Kidney capillary endothelial cell (primary cell): ENCODE measurements around the gene HKDC1.
A peak's percentile ranks its signal among the peaks of the same experiment; 100 is the strongest.
"Not testable (repeated sequence)": the region's sequence is repeated elsewhere in the genome, so short reads cannot be mapped to it uniquely, and the experiment has no call there.

ENCODE experiments used
- DNase-seq: peaks from one replicate; pipeline ENCODE4 v3.0.0-alpha.2; 2018; ENCODE audit warnings: low spot score

The HKDC1 gene

GRCh38 chr10:69220041-69220451 is at the start of gene HKDC1:
Gene HKDC1 (plus strand): TSS chr10:69220332. CDS start chr10:69220436, 104 bp downstream.
- DNase-seq = no peak

- DNase-seq = no peak
Measured at GRCh38 chr10:69172241-69172982, 47.7 kb upstream of the HKDC1 start.

- DNase-seq = not testable (repeated sequence)
Measured at GRCh38 chr10:69175326-69175725, 44.8 kb upstream of the HKDC1 start.

GRCh38 chr10:69176823-69177222 is 43.3 kb upstream of the HKDC1 start:
- DNase-seq = no peak

GRCh38 chr10:69179089-69179742 is 40.9 kb upstream of the HKDC1 start:
- DNase-seq = no peak

GRCh38 chr10:69179743-69180524 is 40.2 kb upstream of the HKDC1 start, which contains the start of gene SUPV3L1:
Gene SUPV3L1 (plus strand): TSS chr10:69180234. CDS start chr10:69180292, 58 bp downstream.
- DNase-seq = peak; percentile 96

- DNase-seq = peak; percentile 20
Measured at GRCh38 chr10:69180525-69181204, 39.5 kb upstream of the HKDC1 start.

GRCh38 chr10:69181433-69181832 is 38.7 kb upstream of the HKDC1 start:
- DNase-seq = no peak

- no peak for DNase-seq
Measured at GRCh38 chr10:69182005-69182404, 38.1 kb upstream of the HKDC1 start.

GRCh38 chr10:69186524-69186923 is 33.6 kb upstream of the HKDC1 start:
- no peak for DNase-seq

GRCh38 chr10:69201045-69201444 is 19.1 kb upstream of the HKDC1 start:
- no peak for DNase-seq

- DNase-seq = no peak
Measured at GRCh38 chr10:69202332-69202731, 17.8 kb upstream of the HKDC1 start.

GRCh38 chr10:69208761-69209160 is 11.4 kb upstream of the HKDC1 start:
- no peak for DNase-seq

GRCh38 chr10:69209787-69210484 is 10.2 kb upstream of the HKDC1 start:
- DNase-seq = no peak

- DNase-seq = no peak
Measured at GRCh38 chr10:69211104-69211503, 9.0 kb upstream of the HKDC1 start.

- no peak for DNase-seq
Measured at GRCh38 chr10:69211524-69211923, 8.6 kb upstream of the HKDC1 start.

GRCh38 chr10:69213591-69214311 is 6.4 kb upstream of the HKDC1 start:
- no peak for DNase-seq

- DNase-seq = no peak
Measured at GRCh38 chr10:69214666-69215131, 5.4 kb upstream of the HKDC1 start.

- DNase-seq = no peak
Measured at GRCh38 chr10:69215405-69216171, 4.5 kb upstream of the HKDC1 start.

GRCh38 chr10:69216577-69217118 is 3.5 kb upstream of the HKDC1 start:
- DNase-seq = no peak
